IMR-90 (cell line): ENCODE measurements around the gene ENPP6. TPM values are rescaled to one million over a fixed set of nuclear protein-coding genes. Genes with fewer than 3 reads are reported as not detected.

Experiments
- ATAC-seq: fragments of 200-7000 bp; cut with Tn5 transposase; 2 replicates; pipeline ENCODE4 v1.9.1; 2020; ENCODE audit warnings: low read depth, mild to moderate bottlenecking, moderate library complexity
- BruUV-seq: library from RNA; stranded (reverse); fragments of 400-500 nt; replicated peaks from 2 replicates; lab custom pipeline; 2021; lab: Mats Ljungman, UMichigan
- CTCF ChIA-PET: fragments of 300-600 bp; formaldehyde crosslinking; extraction: SDS; loops from one replicate; lab custom pipeline; 2021; ENCODE audit warnings: antibody characterized with exemption; lab: Yijun Ruan, JAX
- POLR2A ChIA-PET: fragments of 300-600 bp; sonication (Branson Sonifier 250); formaldehyde crosslinking; loops from one replicate; lab custom pipeline; 2022; ENCODE audit warnings: antibody characterized with exemption; ENCODE audit not compliant: unreplicated experiment; lab: Charles Lee
- DNase-seq: peaks from one replicate; pipeline ENCODE4 v3.0.0; 2013
- H2AFZ ChIP-seq: replicated peaks from 2 replicates; pipeline ENCODE3; 2013; ENCODE audit warnings: low read length, mild to moderate bottlenecking; ENCODE audit not compliant: poor library complexity
- H2AK5ac ChIP-seq: 2 replicates; pipeline ENCODE4 v1.6.1; 2013; ENCODE audit warnings: low read depth, low read length, inconsistent platforms
- H2AK9ac ChIP-seq: replicated peaks from 2 replicates; pipeline ENCODE3; 2013; ENCODE audit warnings: mild to moderate bottlenecking, low read depth, low read length, moderate library complexity; ENCODE audit not compliant: poor library complexity
- H2BK120ac ChIP-seq: 2 replicates; pipeline ENCODE4 v1.6.1; 2013; ENCODE audit warnings: low read depth, low read length, inconsistent platforms
- H2BK15ac ChIP-seq: 3 replicates; pipeline ENCODE4 v1.6.1; 2013; ENCODE audit warnings: low read depth, low read length, inconsistent platforms
- H2BK20ac ChIP-seq: 2 replicates; pipeline ENCODE4 v1.6.1; 2013; ENCODE audit warnings: low read depth, mild to moderate bottlenecking, inconsistent platforms, low read length, moderate library complexity
- H2BK5ac ChIP-seq: 2 replicates; pipeline ENCODE4 v1.6.1; 2013; ENCODE audit warnings: mild to moderate bottlenecking, low read depth, low read length, inconsistent platforms; ENCODE audit not compliant: poor library complexity, severe bottlenecking
- H3K14ac ChIP-seq: replicated peaks from 2 replicates; pipeline ENCODE4 v1.6.1; 2013; ENCODE audit warnings: low read depth, low read length, inconsistent platforms
- H3K18ac ChIP-seq: 2 replicates; pipeline ENCODE4 v1.6.1; 2013; ENCODE audit warnings: low read depth, low read length, control low read depth
- H3K23ac ChIP-seq: 2 replicates; pipeline ENCODE4 v1.6.1; 2013; ENCODE audit warnings: low read depth, low read length, inconsistent platforms
- H3K27ac ChIP-seq: 2 replicates; pipeline ENCODE4 v1.5.1; 2013; ENCODE audit warnings: mild to moderate bottlenecking, control low read depth, low read length; ENCODE audit not compliant: insufficient read depth
- H3K27me3 ChIP-seq: 2 replicates; pipeline ENCODE4 v1.6.1; 2013; ENCODE audit warnings: low read length; ENCODE audit not compliant: control insufficient read depth, insufficient read depth
- H3K36me3 ChIP-seq: 2 replicates; pipeline ENCODE4 v1.6.1; 2013; ENCODE audit warnings: low read length, mixed read lengths; ENCODE audit not compliant: control insufficient read depth, insufficient read depth
- H3K4ac ChIP-seq: 2 replicates; pipeline ENCODE4 v1.6.1; 2013; ENCODE audit warnings: low read depth, low read length, inconsistent platforms
- H3K4me1 ChIP-seq: 2 replicates; pipeline ENCODE4 v1.6.1; 2013; ENCODE audit warnings: low read length, mixed read lengths; ENCODE audit not compliant: control insufficient read depth, insufficient read depth
- H3K4me2 ChIP-seq: 2 replicates; pipeline ENCODE4 v1.6.1; 2013; ENCODE audit warnings: low read depth, mild to moderate bottlenecking, control low read depth, low read length, moderate library complexity
- H3K4me3 ChIP-seq: 2 replicates; pipeline ENCODE4 v1.5.1; 2013; ENCODE audit warnings: low read depth, mild to moderate bottlenecking, control low read depth, low read length, moderate library complexity; ENCODE audit not compliant: insufficient read depth
- H3K56ac ChIP-seq: 2 replicates; pipeline ENCODE4 v1.6.1; 2013; ENCODE audit warnings: low read length, inconsistent platforms; ENCODE audit not compliant: insufficient read depth; ENCODE audit errors: extremely low read depth
- H3K79me1 ChIP-seq, 2 experiments: 2 replicates each; pipeline ENCODE4 v1.6.1; 2013; ENCODE audit warnings: low read length in 2 of 2, inconsistent platforms in 1 of 2, low read depth in 1 of 2
- H3K9ac ChIP-seq: 2 replicates; pipeline ENCODE4 v1.6.1; 2013; ENCODE audit warnings: low read depth, low read length, control low read depth
- H3K9me1 ChIP-seq: 2 replicates; pipeline ENCODE4 v1.6.1; 2013; ENCODE audit warnings: low read length, inconsistent platforms; ENCODE audit not compliant: insufficient read depth
- H3K9me3 ChIP-seq: 2 replicates; pipeline ENCODE4 v1.6.1; 2013; ENCODE audit warnings: low read length; ENCODE audit not compliant: control insufficient read depth, insufficient read depth
- H4K20me1 ChIP-seq: 2 replicates; pipeline ENCODE4 v1.6.1; 2013; ENCODE audit warnings: low read length, inconsistent platforms; ENCODE audit not compliant: insufficient read depth
- H4K5ac ChIP-seq: 2 replicates; pipeline ENCODE4 v1.6.1; 2013; ENCODE audit warnings: mild to moderate bottlenecking, low read depth, low read length, control low read depth
- H4K8ac ChIP-seq, 2 experiments: 2 replicates each; pipeline ENCODE4 v1.6.1; 2013; ENCODE audit warnings: low read depth in 2 of 2, low read length in 2 of 2, control low read depth in 1 of 2, inconsistent platforms in 1 of 2
- H4K91ac ChIP-seq: 2 replicates; pipeline ENCODE4 v1.6.1; 2013; ENCODE audit warnings: low read depth, low read length, inconsistent platforms; ENCODE audit not compliant: insufficient read depth
- MXI1 ChIP-seq: IDR thresholded peaks from 2 replicates; pipeline ENCODE4 v1.6.1; 2012; ENCODE audit warnings: low read depth, mild to moderate bottlenecking, low read length, moderate library complexity, borderline replicate concordance
- SMC3 ChIP-seq: fragments of 150-350 bp; IDR thresholded peaks from 2 replicates; pipeline ENCODE4 v1.6.1; 2016; ENCODE audit warnings: low read depth, mild to moderate bottlenecking, antibody characterized with exemption, low read length, moderate library complexity
- WGBS, 2 experiments: methylation state at CpG; one replicate each; pipeline versions ENCODE4 v1.1.5 to v1.1.7; 2013; ENCODE audit warnings: missing lambda C conversion rate in 2 of 2; ENCODE audit not compliant: insufficient read length in 1 of 2; ENCODE audit errors: extremely low coverage in 2 of 2; 5-methylcytosine and 5-hydroxymethylcytosine counted together
- dilution Hi-C: fragments of 300-500 bp; cut with HindIII; formaldehyde crosslinking; loops from one replicate; pipeline ENCODE4 v1.14.3; 2018; ENCODE audit warnings: low sequenced_read_pairs; ENCODE audit not compliant: unreplicated experiment
- in situ Hi-C: fragments of 300-500 bp; cut with MboI; formaldehyde crosslinking; loops from 3 replicates; pipeline ENCODE4 v1.14.3; 2019; ENCODE audit warnings: low sequenced_read_pairs, inconsistent platforms, mixed read lengths
- intact Hi-C: fragments of 100-400 bp; cut with micrococcal nuclease; formaldehyde crosslinking; loops from 2 replicates; pipeline ENCODE4 v1.10.0; 2022
- polyA plus RNA-seq, 3 experiments: library from polyadenylated mRNA; depleted of rRNA; stranded (reverse); fragments of >200 nt; gene quantifications; 2 replicates each; pipeline ENCODE4 v1.2.3, GENCODE V29; 2012; ENCODE audit warnings: low replicate concordance in 1 of 3
- total RNA-seq: library from RNA; depleted of rRNA; stranded (reverse); fragments of >200 nt; gene quantifications from 2 replicates; pipeline ENCODE4 v1.2.3, GENCODE V29; 2012

The ENPP6 gene
- total and polyA plus RNA-seq, 2 of the 4 experiments (the other 2 are of a cell fraction) = not detected

DNA sequence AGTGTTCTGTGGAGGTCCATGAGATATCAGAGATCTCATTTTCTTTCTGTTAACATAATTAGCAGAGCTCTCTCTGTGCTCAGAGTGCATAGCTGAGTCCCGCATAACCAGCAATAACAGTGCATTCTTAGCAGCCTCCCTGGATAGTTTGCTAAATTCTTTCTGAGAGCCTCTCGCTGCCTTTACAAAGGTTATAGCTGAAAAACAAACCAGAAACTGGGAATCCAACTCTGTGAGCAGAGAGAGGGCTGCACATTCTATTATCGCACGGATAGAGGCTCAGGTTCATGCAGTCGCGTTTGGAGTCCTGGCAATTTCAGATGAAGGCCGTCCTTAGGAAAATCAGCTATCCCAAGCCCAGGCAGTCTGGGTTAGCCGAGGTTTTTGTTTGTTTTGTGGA, 1.2 kb downstream of the ENPP6 start:
- no peak overlapping the region for H3K27ac ChIP-seq
- dilution Hi-C loops = no loop called here
- no peak for ATAC-seq
- no peak overlapping the region for H4K5ac ChIP-seq
- no peaks in the 10 kb centered on the region for H3K36me3 ChIP-seq
- no peak for DNase-seq
- H3K4me1 ChIP-seq = no peaks in the 10 kb centered on the region
- no peak for TF ChIP-seq SMC3
- no peak for TF ChIP-seq MXI1
- H2AK9ac ChIP-seq = no peak overlapping the region
- no peak overlapping the region for H4K8ac ChIP-seq
- no peak overlapping the region for H3K4me3 ChIP-seq
- 62% methylated on average over 5 of the region's 8 CpGs; no CpG with 5 or more reads in 1 of the 2 experiments for WGBS, 2 experiments
- no peak overlapping the region for H2BK20ac ChIP-seq
- BruUV-seq = no TSS peak
- H3K79me1 ChIP-seq = no peaks in the 10 kb centered on the region
- H3K9me1 ChIP-seq = no peaks in the 10 kb centered on the region
- intact Hi-C loops = no loop called here
- no peak overlapping the region for H2AK5ac ChIP-seq
- no peak overlapping the region for H3K18ac ChIP-seq
- H2AFZ ChIP-seq = no peak overlapping the region
- CTCF ChIA-PET = no interaction called here
- no peak overlapping the region for H4K91ac ChIP-seq
- H3K14ac ChIP-seq = no peak overlapping the region
- H3K27me3 ChIP-seq = peaks cover 16% of the 10 kb centered on the region; the same call in 1 of the 2 replicates
- H3K9ac ChIP-seq = no peak overlapping the region
- no peak overlapping the region for H2BK5ac ChIP-seq
- no peak overlapping the region for H2BK15ac ChIP-seq
- H3K4me2 ChIP-seq = no peak overlapping the region
- POLR2A ChIA-PET = no interaction called here
- H2BK120ac ChIP-seq = no peak overlapping the region
- H3K4ac ChIP-seq = no peak overlapping the region
- in situ Hi-C loops = no loop called here
- no peak overlapping the region for H3K23ac ChIP-seq
- no peak overlapping the region for H3K56ac ChIP-seq
- no peaks in the 10 kb centered on the region for H4K20me1 ChIP-seq
- no peaks in the 10 kb centered on the region for H3K9me3 ChIP-seq
